Nephron (organoid): ENCODE data around the gene PCGF3.
"Not testable (repeated sequence)": the region's sequence is repeated elsewhere in the genome, so short reads cannot be mapped to it uniquely, and the experiment has no call there.

Experiments used
- H3K27ac Mint-ChIP-seq, 3 experiments: 2 replicates each; pipeline ENCODE4 v1.8.0; 2020; ENCODE audit warnings: mixed read lengths in 3 of 3, mild to moderate bottlenecking in 2 of 3, moderate library complexity in 1 of 3
- H3K27me3 Mint-ChIP-seq: 2 replicates; pipeline ENCODE4 v1.8.0; 2021; ENCODE audit warnings: low read depth, mild to moderate bottlenecking, moderate library complexity, mixed read lengths
- H3K36me3 Mint-ChIP-seq: 2 replicates; pipeline ENCODE4 v1.8.0; 2020; ENCODE audit warnings: low read depth, mixed read lengths
- H3K4me1 Mint-ChIP-seq: 2 replicates; pipeline ENCODE4 v1.8.0; 2020; ENCODE audit warnings: mixed read lengths
- H3K4me3 Mint-ChIP-seq, 3 experiments: 2 replicates each; pipeline ENCODE4 v1.8.0; 2020; ENCODE audit warnings: mild to moderate bottlenecking in 3 of 3, mixed read lengths in 3 of 3, moderate library complexity in 2 of 3
- H3K9me3 Mint-ChIP-seq: 2 replicates; pipeline ENCODE4 v1.8.0; 2020; ENCODE audit warnings: mixed read lengths
- CTCF ChIP-seq, 3 experiments: fragments of 200-600 bp; sonication (generic); IDR thresholded peaks; one replicate each; pipeline ENCODE4 v1.5.0; 2021; ENCODE audit warnings: antibody characterized with exemption in 3 of 3; ENCODE audit not compliant: unreplicated experiment in 3 of 3

The PCGF3 gene

DNA sequence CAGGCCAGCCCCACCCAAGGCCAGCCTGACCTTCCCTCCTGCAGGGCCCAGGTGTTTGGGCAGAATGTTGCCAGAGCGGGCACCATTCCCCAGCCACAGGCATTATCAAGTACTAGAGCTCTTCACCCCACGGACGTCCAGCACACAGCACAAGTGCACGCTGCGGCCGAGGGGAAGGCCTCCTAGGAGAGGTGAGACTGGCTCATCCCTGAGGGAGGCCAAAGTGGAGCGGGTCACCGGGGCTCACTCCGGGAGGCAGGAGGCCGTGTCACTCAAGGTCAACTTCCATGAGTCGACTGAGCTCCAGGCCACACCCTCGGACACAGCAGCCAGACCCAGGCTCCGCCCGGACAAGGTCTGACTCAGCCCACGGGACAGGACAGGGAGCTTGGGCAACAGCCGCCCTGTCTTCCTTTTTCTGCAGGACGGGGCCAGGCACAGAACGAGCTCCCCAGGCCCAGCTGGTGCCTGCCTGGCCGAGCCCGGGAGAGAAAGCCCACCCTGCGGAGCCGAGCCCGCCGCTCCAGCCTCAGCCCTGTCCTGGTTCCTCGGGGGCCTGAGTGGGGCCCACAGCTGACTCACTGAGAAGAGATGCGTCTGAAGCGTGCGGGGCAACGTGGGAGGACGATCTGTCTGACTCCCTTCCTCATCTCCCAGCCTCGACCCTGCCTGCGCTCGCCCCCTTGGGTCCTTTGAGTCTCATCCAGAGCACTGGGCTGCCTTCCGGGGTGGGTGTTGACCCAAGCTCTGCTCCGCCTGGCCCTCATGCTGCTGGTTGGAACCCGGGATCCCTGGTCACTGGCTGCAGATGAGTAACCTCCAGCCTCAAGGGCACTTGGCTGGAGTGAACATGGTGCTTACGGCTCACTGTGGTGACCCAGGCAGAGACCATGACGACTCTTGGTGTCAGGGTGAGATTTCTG is 18.3 kb upstream of the PCGF3 start:
- Mint-ChIP-seq H3K4me1 (peaks cover 19% of the 10 kb centered on the region), H3K4me3 (peak overlapping the region; percentile 3 to 74 (median 62)), H3K27ac (no peak overlapping the region), H3K27me3 (no peaks in the 10 kb centered on the region), H3K36me3 (no peaks in the 10 kb centered on the region), H3K9me3 (no peaks in the 10 kb centered on the region)
- TF ChIP-seq CTCF (IDR thresholded peaks at IDR 0.05; ENCODE audit: unreplicated experiment in 3 of 3), result no peak

DNA sequence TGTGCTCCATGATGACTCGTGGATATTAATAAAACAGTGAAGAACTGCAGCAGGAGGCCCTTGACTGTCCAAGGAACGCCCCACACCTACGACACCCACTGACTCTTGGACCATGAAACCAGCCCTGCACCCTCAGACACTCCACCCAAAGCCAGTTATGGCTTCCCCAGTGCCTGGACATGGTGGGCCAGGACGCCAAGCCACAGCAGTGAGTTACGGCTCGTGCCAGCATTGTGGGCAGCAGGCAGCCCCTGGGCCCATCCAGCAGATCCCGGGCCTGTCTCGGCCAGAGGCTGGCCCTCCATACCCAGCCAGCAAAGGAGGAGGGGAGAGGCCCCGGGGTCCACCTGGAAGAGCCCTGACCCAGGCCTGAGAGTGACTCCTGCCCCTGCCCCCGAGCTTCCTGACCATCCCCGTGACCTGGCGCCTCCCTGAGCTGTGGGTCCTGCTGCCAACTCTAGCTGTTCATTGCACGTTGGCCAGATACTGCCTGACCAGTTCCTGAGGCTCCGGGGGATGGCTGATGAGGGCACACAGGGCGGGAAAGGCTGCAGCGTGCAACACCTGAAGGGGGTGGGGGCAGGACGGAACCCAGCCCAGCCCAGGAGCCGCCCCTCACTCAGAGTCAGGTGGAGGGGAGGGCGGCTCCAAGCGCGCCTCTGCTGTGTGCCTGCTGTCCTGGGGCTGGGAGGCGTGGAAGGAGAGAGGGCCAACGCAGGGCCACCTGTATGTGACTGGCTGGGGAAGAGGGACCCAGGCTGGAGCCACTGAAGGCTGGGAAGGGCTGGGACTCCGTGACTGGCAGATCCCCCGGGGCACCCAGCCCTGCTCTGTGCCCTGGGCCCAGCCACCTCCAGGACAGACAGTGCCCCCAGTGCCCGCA is 17.4 kb upstream of the PCGF3 start:
- H3K27ac Mint-ChIP-seq, result no peak overlapping the region
- peaks cover 19% of the 10 kb centered on the region for H3K4me1 Mint-ChIP-seq
- no peaks in the 10 kb centered on the region for H3K27me3 Mint-ChIP-seq
- no peak for TF ChIP-seq CTCF (IDR thresholded peaks at IDR 0.05; ENCODE audit: unreplicated experiment in 3 of 3)
- no peaks in the 10 kb centered on the region for H3K36me3 Mint-ChIP-seq
- H3K4me3 Mint-ChIP-seq, result peak overlapping the region; percentile 3 to 74 (median 62)
- H3K9me3 Mint-ChIP-seq, result no peaks in the 10 kb centered on the region

DNA sequence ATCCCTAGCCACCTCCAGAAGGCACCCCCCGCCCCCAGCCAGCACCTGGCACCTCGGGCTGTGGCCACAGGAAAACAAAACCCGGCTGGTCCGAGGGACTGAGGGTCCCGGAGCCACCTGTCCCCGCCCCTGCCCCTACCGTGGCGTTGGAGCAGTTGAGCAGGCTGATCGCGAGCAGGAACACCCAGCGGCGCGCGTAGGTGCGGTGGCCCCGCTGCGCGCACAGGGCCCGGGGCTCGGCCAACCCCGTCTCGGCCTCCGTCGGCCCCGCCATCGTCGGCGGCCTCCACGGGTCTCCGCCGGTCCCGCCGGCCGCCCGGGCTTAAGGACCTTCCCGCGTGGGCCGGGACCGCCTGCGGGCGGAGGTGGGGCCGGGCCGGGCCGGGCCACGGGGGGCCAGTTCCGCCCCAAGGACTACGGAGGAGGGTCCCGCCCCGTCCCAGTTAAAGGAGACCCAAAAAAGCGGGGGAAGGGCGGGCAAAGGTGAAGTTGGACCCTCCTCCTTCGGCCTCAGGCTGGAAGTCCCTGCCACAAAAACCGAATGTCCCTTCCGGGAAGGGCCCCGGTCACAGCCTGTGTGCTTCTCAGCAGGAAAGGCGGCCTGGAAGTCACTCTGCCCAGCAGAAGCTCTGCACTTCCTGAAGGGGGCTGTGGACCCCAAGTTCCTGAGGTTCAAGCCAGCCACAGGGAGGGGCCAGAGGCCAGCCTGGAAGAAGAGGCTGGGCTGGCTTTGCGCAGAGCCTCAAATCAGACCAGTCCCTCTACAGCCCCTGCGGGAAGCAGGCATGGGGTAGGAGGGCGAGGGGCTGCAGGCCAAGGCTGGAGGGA is 16.6 kb upstream of the PCGF3 start, which contains the start of gene SLC49A3:
Gene SLC49A3, minus strand, starts transcription at position 298 of the 828 bp plus-strand sequence. Its CDS starts 24 bp downstream, at position 274.
- Mint-ChIP-seq H3K27ac (no peak within 1 kb of the TSS), H3K27me3 (no peaks in the 10 kb centered on the region), H3K36me3 (no peaks in the 10 kb centered on the region), H3K9me3 (no peaks in the 10 kb centered on the region), H3K4me3 (peak within 1 kb of the TSS; percentile 3 to 74 (median 62)), H3K4me1 (peaks cover 13% of the 10 kb centered on the region)
- no peak for TF ChIP-seq CTCF (IDR thresholded peaks at IDR 0.05; ENCODE audit: unreplicated experiment in 3 of 3)

GRCh38 chr4:689723-690122 is 15.9 kb upstream of the PCGF3 start:
- Mint-ChIP-seq H3K4me3 (peak overlapping the region in 2 of 3 experiments; percentile 24 to 51), H3K4me1 (peaks cover 13% of the 10 kb centered on the region), H3K27ac (no peak overlapping the region), H3K36me3 (no peaks in the 10 kb centered on the region), H3K9me3 (no peaks in the 10 kb centered on the region), H3K27me3 (peaks cover 2% of the 10 kb centered on the region)
- no peak for TF ChIP-seq CTCF (IDR thresholded peaks at IDR 0.05; ENCODE audit: unreplicated experiment in 3 of 3)

DNA sequence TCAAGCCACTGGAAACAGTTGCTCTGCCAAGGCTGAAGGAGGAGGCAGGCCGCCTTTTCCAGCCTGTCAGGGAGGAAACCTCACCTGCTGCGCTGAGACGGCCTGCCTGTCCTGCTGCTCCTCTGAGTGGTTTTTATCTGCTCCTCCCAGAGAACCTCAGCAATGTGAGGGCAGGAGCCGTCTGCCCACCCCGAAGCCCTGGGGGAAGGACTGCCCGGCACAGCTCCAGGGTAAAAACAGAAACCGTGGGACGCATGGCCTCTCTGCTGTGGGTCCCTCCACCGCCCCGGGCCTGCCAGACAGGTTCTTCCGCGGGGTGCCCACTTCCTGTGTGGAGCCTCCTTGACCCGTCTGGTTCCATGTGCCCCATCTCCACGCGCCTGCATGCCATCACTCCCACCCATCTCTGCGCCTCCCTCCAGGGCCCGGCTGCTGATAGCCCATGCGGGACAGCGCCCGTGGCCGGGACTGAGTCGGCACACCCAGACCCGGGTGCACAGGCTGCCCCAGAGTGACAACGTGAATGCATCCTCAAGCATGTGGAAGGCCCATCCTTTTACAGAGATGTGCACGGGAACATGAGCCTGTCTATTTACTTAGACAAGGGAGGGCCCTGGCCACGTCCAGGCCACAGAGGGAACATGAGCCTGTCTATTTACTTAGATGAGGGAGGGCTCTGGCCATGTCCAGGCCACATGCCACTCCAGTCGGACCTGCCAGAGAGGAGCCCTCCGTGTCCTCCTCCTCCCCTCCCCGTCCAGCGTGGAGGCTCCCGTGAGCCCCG is 12.7 kb upstream of the PCGF3 start:
- H3K4me3 Mint-ChIP-seq, result no peak overlapping the region
- peaks cover 4% of the 10 kb centered on the region for H3K9me3 Mint-ChIP-seq
- H3K36me3 Mint-ChIP-seq, result no peaks in the 10 kb centered on the region

DNA sequence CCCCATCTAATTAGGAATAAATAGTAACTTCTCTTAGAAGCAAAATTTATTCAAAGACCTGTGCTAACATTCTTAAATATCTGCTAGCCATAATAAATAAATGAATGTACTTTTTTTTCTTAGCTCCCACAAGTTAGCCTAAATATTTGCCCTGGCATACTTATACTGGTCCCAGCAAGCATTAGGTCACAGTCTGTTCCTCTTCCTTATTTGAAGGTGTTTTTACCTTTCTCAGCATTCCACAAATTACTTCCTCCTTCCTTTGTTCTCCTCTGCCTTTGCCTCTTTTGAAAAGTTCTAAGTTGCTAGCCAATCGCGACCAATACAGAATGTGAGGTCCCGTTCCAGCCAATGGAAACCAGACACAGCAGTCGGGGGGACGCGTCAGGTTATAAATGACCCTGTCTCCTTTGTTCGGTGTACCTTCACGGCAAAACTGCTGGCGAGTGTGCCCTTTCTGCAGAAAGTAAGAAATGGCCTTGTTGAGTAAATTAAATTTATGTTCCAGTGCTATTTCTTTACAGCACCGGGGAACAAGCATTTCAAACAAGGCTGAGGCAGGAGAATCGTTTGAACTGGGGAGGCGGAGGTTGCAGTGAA is 11.2 kb upstream of the PCGF3 start:
- H3K9me3 Mint-ChIP-seq, H3K27me3 Mint-ChIP-seq: not testable (repeated sequence)

More for the DNA sequence above, 12.7 kb upstream of the PCGF3 start:
- no peak for TF ChIP-seq CTCF (IDR thresholded peaks at IDR 0.05; ENCODE audit: unreplicated experiment in 3 of 3)
- Mint-ChIP-seq H3K4me1 (peaks cover under 1% of the 10 kb centered on the region), H3K27me3 (peaks cover 6% of the 10 kb centered on the region), H3K27ac (no peak overlapping the region)

More for the DNA sequence above, 11.2 kb upstream of the PCGF3 start:
- H3K36me3 Mint-ChIP-seq, H3K4me3 Mint-ChIP-seq, H3K27ac Mint-ChIP-seq, H3K4me1 Mint-ChIP-seq: not testable (repeated sequence)
